Naive thymus-derived CD4-positive, alpha-beta T cell (primary cell): ENCODE results near the gene ZNF451. TPM values are rescaled to one million over a fixed set of nuclear protein-coding genes. Genes with fewer than 3 reads are reported as not detected.

Experiments
- ATAC-seq: fragments of 150-1000 bp; cut with Tn5 transposase; 2 replicates; pipeline ENCODE4 v1.10.0; 2021; ENCODE audit warnings: mild to moderate bottlenecking, moderate library complexity
- CTCF ChIA-PET: fragments of 350-600 bp; sonication (Branson Sonifier 250); formaldehyde crosslinking; loops from one replicate; lab custom pipeline; 2021; ENCODE audit warnings: antibody characterized with exemption; lab: Charles Lee
- POLR2A ChIA-PET: fragments of 350-600 bp; sonication (Branson Sonifier 250); formaldehyde crosslinking; loops from one replicate; lab custom pipeline; 2021; ENCODE audit warnings: antibody characterized with exemption, inconsistent platforms; lab: Charles Lee
- DNase-seq, 9 donors: peaks; one replicate each; pipeline versions ENCODE4 v3.0.0 to v3.0.0-alpha.2; 2020 to 2022; ENCODE audit warnings: mixed read lengths in 1 of 9
- H3K27ac ChIP-seq: one replicate; pipeline ENCODE4 v1.7.0; 2013; ENCODE audit warnings: mild to moderate bottlenecking, low read depth, low read length, moderate library complexity
- H3K27me3 ChIP-seq, 2 donors: one replicate each; pipeline ENCODE4 v1.7.0; 2013; ENCODE audit warnings: low read length in 2 of 2, mild to moderate bottlenecking in 2 of 2, moderate library complexity in 2 of 2; ENCODE audit not compliant: control insufficient read depth in 2 of 2, insufficient read depth in 2 of 2
- H3K36me3 ChIP-seq, 3 experiments: 1 replicate in 2 of 3; 2 replicates in 1 of 3; pipeline ENCODE4 v1.7.0; 2013; ENCODE audit warnings: low read length in 3 of 3, mild to moderate bottlenecking in 3 of 3, moderate library complexity in 1 of 3; ENCODE audit not compliant: insufficient read depth in 3 of 3, control insufficient read depth in 2 of 3
- H3K4me1 ChIP-seq, 2 donors: one replicate each; pipeline ENCODE4 v1.7.0; 2013; ENCODE audit warnings: low read length in 2 of 2, mild to moderate bottlenecking in 2 of 2, moderate library complexity in 1 of 2; ENCODE audit not compliant: control insufficient read depth in 2 of 2, insufficient read depth in 2 of 2
- H3K4me3 ChIP-seq: 2 replicates; pipeline ENCODE4 v1.7.0; 2013; ENCODE audit warnings: mild to moderate bottlenecking, low read length
- H3K9me3 ChIP-seq, 3 experiments: 1 replicate in 2 of 3; 2 replicates in 1 of 3; pipeline ENCODE4 v1.7.0; 2013; ENCODE audit warnings: low read length in 3 of 3; ENCODE audit not compliant: control insufficient read depth in 2 of 3
- H3K27ac Mint-ChIP-seq, 9 donors: one replicate each; pipeline ENCODE4 v1.8.0; 2020 to 2022; ENCODE audit warnings: mixed read lengths in 9 of 9, mild to moderate bottlenecking in 8 of 9, moderate library complexity in 5 of 9, inconsistent platforms in 2 of 9
- H3K27me3 Mint-ChIP-seq, 5 donors: one replicate each; pipeline ENCODE4 v1.8.0; 2021 to 2022; ENCODE audit warnings: mixed read lengths in 5 of 5, mild to moderate bottlenecking in 1 of 5
- H3K36me3 Mint-ChIP-seq, 5 donors: one replicate each; pipeline ENCODE4 v1.8.0; 2020 to 2022; ENCODE audit warnings: mixed read lengths in 5 of 5, mild to moderate bottlenecking in 3 of 5, inconsistent platforms in 1 of 5
- H3K4me1 Mint-ChIP-seq, 7 donors: one replicate each; pipeline ENCODE4 v1.8.0; 2020 to 2022; ENCODE audit warnings: mixed read lengths in 7 of 7, mild to moderate bottlenecking in 3 of 7, inconsistent platforms in 1 of 7
- H3K4me3 Mint-ChIP-seq, 10 donors: one replicate each; pipeline ENCODE4 v1.8.0; 2020 to 2022; ENCODE audit warnings: mild to moderate bottlenecking in 10 of 10, mixed read lengths in 10 of 10, moderate library complexity in 6 of 10, inconsistent platforms in 2 of 10
- H3K9me3 Mint-ChIP-seq, 11 donors: one replicate each; pipeline ENCODE4 v1.8.0; 2020 to 2022; ENCODE audit warnings: mixed read lengths in 11 of 11, mild to moderate bottlenecking in 4 of 11, inconsistent platforms in 1 of 11, moderate library complexity in 1 of 11
- intact Hi-C, 2 donors: fragments of 100-400 bp; cut with micrococcal nuclease; formaldehyde crosslinking; loops; one replicate each; pipeline ENCODE4 v1.15.1; 2023
- polyA plus RNA-seq, 2 donors: library from polyadenylated mRNA; unstranded; fragments of 300-500 nt; fragmentation: Illumina TruSeq; gene quantifications; one replicate each; pipeline ENCODE4 v1.2.3, GENCODE V29; 2021
- total RNA-seq, 6 experiments: library from RNA in 5 of 6; stranded (reverse) in 5 of 6; gene quantifications; 1 replicate in 5 of 6; 2 replicates in 1 of 6; pipeline ENCODE4 v1.2.3 and lab custom pipeline; 2021 to 2026

Gene ZNF451
- total and polyA plus RNA-seq, 7 experiments from 2014 or later = 29.8 to 116 (median 96.2) TPM

DNA sequence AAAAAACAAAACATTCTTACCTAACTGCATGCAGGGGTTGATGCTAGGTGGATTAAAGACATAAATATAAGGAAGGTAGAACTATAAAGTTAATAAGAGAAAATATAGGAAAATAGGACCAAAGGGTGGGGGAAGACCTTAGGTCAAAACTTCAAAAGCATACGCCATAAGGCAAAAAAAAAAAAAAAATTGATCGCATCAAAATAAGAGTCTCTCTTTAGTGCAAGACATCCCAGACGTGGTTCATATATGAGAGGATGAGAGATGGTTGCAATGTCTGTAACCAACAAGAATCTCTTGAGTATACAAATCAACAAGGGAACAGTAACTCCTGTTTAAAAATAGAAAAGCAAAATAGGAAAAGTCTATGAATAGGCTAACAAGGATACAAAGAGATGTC lies 90.6 kb downstream of the ZNF451 start:
- ChIA-PET POLR2A (no interaction called here), CTCF (no interaction called here)
- Histone ChIP-seq H3K27me3 (no peaks in the 10 kb centered on the region), H3K4me1 (no peaks in the 10 kb centered on the region), H3K36me3 (peaks cover 0 to 19% (median 0%) of the 10 kb centered on the region in 3 experiments), H3K9me3 (no peaks in the 10 kb centered on the region), H3K27ac (no peak overlapping the region), H3K4me3 (no peak overlapping the region)
- no peak for DNase-seq
- no peaks in the 10 kb centered on the region for H3K27me3 Mint-ChIP-seq
- intact Hi-C loops = no loop called here
- no peaks in the 10 kb centered on the region for H3K9me3 Mint-ChIP-seq
- peaks cover 0 to 16% (median 12%) of the 10 kb centered on the region in 5 donors for H3K36me3 Mint-ChIP-seq
- H3K27ac Mint-ChIP-seq = peak overlapping the region in 4 of 9 donors; percentile 2 to 60 (median 20)
- no peak for ATAC-seq
- peaks cover 0 to 33% (median 26%) of the 10 kb centered on the region in 7 donors for H3K4me1 Mint-ChIP-seq
- no peak overlapping the region for H3K4me3 Mint-ChIP-seq

DNA sequence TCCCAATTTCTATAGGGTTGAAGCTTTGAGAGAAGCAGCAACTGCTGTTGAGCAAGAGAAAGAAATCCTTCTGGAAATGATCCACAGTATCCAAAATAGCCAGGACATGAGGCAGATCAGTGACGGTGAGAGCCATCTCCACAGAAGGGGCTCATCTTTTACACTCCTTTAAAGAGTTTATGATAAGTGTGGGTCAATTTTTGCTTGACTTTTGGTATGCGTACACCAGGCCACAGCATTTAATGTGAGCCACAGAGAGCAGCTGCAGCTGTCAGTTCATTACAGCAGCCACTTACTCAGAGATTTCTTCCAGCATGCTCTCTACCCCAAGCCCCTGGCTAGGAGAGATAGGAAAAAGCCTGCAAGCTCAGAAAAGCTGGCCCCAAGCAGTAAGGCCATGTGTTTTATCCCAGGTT lies 92.0 kb downstream of the ZNF451 start:
- Histone ChIP-seq H3K4me1 (no peaks in the 10 kb centered on the region), H3K9me3 (no peaks in the 10 kb centered on the region), H3K27me3 (no peaks in the 10 kb centered on the region), H3K27ac (no peak overlapping the region), H3K36me3 (peaks cover 0 to 19% (median 0%) of the 10 kb centered on the region in 3 experiments), H3K4me3 (no peak overlapping the region)
- DNase-seq = no peak
- Mint-ChIP-seq H3K27me3 (no peaks in the 10 kb centered on the region), H3K9me3 (no peaks in the 10 kb centered on the region), H3K36me3 (peaks cover 0 to 22% (median 18%) of the 10 kb centered on the region in 5 donors), H3K27ac (peak overlapping the region in 4 of 9 donors; percentile 22 to 63 (median 40)), H3K4me1 (peaks cover 0 to 23% (median 19%) of the 10 kb centered on the region in 7 donors), H3K4me3 (no peak overlapping the region)
- ATAC-seq = no peak
- intact Hi-C loops = no loop called here
- ChIA-PET POLR2A (interaction anchor here (0.8 kb wide), 1 partner anchor 90 kb away, joined by 3 read pairs; no protein-coding TSS in a partner anchor), CTCF (no interaction called here)

DNA sequence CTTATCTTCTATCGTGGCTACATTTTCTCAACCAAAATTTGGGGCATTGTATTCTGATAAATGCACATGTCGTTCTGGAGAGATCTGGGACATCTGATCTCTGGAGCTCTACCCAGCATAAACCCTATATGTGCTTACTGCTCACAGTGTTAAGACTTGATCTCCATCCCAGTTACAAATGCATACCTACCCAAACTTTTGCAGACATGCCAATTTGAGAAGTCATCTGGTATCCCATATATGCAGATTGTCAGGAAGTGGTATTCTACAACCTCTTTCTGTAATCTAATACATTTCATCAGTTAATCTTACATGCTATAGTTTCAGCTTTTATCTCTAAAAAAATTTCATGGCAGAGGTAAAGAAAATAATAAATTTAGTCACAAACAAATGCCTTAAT lies 93.3 kb downstream of the ZNF451 start:
- no peak for DNase-seq
- Mint-ChIP-seq H3K36me3 (peaks cover 0 to 22% (median 18%) of the 10 kb centered on the region in 5 donors), H3K9me3 (no peaks in the 10 kb centered on the region), H3K27ac (peak overlapping the region in 2 of 9 donors; percentile 15 to 21), H3K4me1 (peaks cover 0 to 22% (median 11%) of the 10 kb centered on the region in 7 donors), H3K27me3 (no peaks in the 10 kb centered on the region), H3K4me3 (no peak overlapping the region)
- Histone ChIP-seq H3K4me1 (no peaks in the 10 kb centered on the region), H3K27ac (no peak overlapping the region), H3K9me3 (no peaks in the 10 kb centered on the region), H3K27me3 (no peaks in the 10 kb centered on the region), H3K4me3 (no peak overlapping the region), H3K36me3 (peaks cover 0 to 19% (median 0%) of the 10 kb centered on the region in 3 experiments)
- intact Hi-C loops = no loop called here
- ChIA-PET CTCF (no interaction called here), POLR2A (interaction anchor here (1.0 kb wide), 1 partner anchor 11 kb away, joined by 3 read pairs; the partner anchor contains the start of gene BAG2)
- ATAC-seq = no peak

DNA sequence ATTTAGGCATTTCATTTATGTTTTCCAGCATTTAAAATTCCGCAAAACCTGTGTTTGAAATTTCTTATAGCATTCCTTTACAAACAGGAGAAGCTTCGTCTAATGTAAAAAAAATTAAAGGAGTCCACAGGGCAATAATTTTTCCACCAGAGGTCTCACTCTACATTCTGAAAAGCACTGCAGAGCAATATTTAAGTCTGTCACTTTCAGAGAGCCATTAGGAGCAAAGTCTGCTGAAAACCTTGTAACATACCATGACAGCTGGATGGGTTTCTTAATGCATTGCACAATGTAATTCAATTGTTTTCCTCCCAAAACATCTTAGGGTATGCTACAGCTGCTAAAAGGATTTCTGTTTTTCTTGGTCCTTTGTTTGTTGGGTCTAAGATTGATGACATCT lies 100.2 kb downstream of the ZNF451 start:
- Mint-ChIP-seq H3K4me3 (no peak overlapping the region), H3K9me3 (no peaks in the 10 kb centered on the region), H3K27ac (no peak overlapping the region), H3K36me3 (peaks cover 0 to 20% (median 12%) of the 10 kb centered on the region in 5 donors), H3K4me1 (peaks cover 0 to 10% (median 5%) of the 10 kb centered on the region in 7 donors), H3K27me3 (no peaks in the 10 kb centered on the region)
- intact Hi-C loops = loop anchor here (1.0 to 2.0 kb wide), 2 partner anchors 17 to 126 kb away; partner anchors contain the start of gene BAG2 (in 1 of the 2)
- no peaks in the 10 kb centered on the region for H3K36me3 ChIP-seq
- DNase-seq (peak in 3 of 9 donors; percentile 6 to 15 (median 14)), ATAC-seq (no peak)
- H3K27ac ChIP-seq = no peak overlapping the region
- H3K4me1 ChIP-seq = no peaks in the 10 kb centered on the region
- no peak overlapping the region for H3K4me3 ChIP-seq
- POLR2A ChIA-PET = no interaction called here
- H3K9me3 ChIP-seq = no peaks in the 10 kb centered on the region
- H3K27me3 ChIP-seq = no peaks in the 10 kb centered on the region
- CTCF ChIA-PET = interaction anchor here (0.7 to 1.3 kb wide), 2 partner anchors 105 to 128 kb away, joined by 3 read pairs; no protein-coding TSS in a partner anchor

DNA sequence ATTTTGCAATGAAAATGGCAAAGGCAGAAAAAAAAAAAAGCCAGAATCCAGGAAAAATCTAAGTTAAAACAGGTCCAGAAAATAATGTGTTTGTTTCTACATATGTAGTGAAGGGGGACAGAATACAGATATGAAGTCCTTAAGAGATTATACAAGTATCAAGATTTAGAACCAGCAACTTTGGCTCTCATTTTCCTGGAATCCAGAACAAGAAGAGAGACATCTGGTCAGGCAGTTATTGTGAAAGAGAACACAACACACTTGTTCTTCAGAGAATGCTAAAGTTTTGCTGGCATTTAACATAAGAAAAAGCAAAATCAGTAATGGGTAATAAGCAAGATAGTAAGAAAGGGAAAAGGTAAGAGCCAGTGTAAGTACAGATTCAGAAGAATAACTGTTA lies 103.2 kb downstream of the ZNF451 start:
- Histone ChIP-seq H3K27me3 (no peaks in the 10 kb centered on the region), H3K9me3 (no peaks in the 10 kb centered on the region), H3K4me1 (no peaks in the 10 kb centered on the region), H3K4me3 (no peak overlapping the region), H3K27ac (no peak overlapping the region), H3K36me3 (no peaks in the 10 kb centered on the region)
- H3K9me3 Mint-ChIP-seq = no peaks in the 10 kb centered on the region
- peaks cover 0 to 6% (median 3%) of the 10 kb centered on the region in 7 donors for H3K4me1 Mint-ChIP-seq
- ATAC-seq = no peak
- no peaks in the 10 kb centered on the region for H3K27me3 Mint-ChIP-seq
- intact Hi-C loops = no loop called here
- DNase-seq = no peak
- no peak overlapping the region for H3K27ac Mint-ChIP-seq
- H3K4me3 Mint-ChIP-seq = no peak overlapping the region
- ChIA-PET CTCF (no interaction called here), POLR2A (no interaction called here)
- H3K36me3 Mint-ChIP-seq = peaks cover 0 to 17% (median 10%) of the 10 kb centered on the region in 5 donors

DNA sequence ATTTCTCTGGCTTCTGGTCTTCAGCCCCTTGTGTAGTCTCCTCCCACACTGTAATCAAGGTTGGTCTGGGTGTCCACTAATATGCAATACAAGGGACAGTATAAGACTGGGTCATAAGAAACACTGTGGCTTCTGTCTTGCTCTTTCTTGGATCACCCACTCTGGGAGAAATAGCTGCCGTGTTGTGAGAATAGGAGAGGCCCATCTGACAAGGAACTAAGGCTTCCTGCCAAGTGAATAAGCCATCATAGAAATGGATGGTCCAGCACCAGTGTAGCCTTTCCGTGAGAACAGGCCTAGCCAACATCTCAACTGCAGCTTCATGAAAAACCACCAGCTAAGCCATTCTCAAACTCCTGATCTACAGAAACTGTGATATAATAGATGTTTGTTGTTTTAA lies 105.5 kb downstream of the ZNF451 start:
- Mint-ChIP-seq H3K27me3 (no peaks in the 10 kb centered on the region), H3K4me3 (no peak overlapping the region), H3K9me3 (no peaks in the 10 kb centered on the region), H3K4me1 (peaks cover 0 to 6% (median 0%) of the 10 kb centered on the region in 7 donors), H3K36me3 (peaks cover 0 to 18% (median 12%) of the 10 kb centered on the region in 5 donors), H3K27ac (no peak overlapping the region)
- intact Hi-C loops = no loop called here
- H3K36me3 ChIP-seq = no peaks in the 10 kb centered on the region
- no peaks in the 10 kb centered on the region for H3K9me3 ChIP-seq
- ChIA-PET POLR2A (no interaction called here), CTCF (no interaction called here)
- no peaks in the 10 kb centered on the region for H3K4me1 ChIP-seq
- no peak overlapping the region for H3K27ac ChIP-seq
- no peaks in the 10 kb centered on the region for H3K27me3 ChIP-seq
- no peak for DNase-seq
- ATAC-seq = no peak
- no peak overlapping the region for H3K4me3 ChIP-seq
